NCI-H226 (cell line): Measurements from ENCODE around the gene TCAF2.
"Not testable (repeated sequence)": the region's sequence is repeated elsewhere in the genome, so short reads cannot be mapped to it uniquely, and the experiment has no call there.

Source experiments
- DNase-seq: peaks from one replicate; pipeline ENCODE4 v3.0.0-alpha.2; 2015

The TCAF2 gene

DNA sequence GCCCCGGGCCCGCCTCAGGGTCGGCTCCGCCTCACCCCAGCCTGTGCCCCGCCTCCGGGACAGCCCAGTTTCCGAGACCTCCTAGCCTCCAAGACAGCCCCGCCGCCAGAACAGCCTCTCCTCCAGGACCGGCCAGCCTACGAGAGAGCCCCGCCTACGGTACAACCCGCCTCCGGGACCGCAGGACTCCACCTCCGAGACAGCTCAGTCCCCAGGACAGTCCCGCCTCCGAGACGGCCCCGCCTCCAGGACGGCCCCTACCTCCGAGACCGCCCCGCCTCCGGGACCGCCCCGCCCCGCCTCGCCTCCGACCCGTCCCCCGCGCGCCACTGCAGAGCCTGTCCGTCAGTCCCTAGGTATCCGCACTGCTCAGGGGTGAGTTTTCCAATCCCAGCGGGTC lies at the start of gene TCAF2:
TCAF2 (plus strand) TSS at position 329 of the 400 bp plus-strand sequence.
- not testable (repeated sequence) for DNase-seq

DNA sequence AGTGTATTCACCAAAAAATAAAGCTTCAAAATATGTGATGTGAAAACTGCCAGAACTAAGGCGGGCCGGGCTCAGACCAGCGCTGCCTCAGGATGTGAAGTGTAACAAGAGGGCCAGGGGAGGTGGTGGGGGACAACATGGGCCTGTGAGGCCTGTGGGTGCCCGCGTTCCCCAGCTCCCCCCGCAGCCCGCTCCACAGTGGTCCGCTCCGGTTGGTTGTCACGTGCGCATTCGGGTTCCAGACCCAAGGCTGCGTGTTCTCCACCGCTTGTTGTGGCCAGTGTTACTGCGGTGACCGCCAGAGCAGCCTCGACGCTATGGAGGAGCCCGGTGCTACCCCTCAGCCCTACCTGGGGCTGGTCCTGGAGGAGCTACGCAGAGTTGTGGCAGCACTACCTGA lies 49.3 kb upstream of the TCAF2 start, which contains the start of gene CTAGE15:
CTAGE15 (plus strand) TSS at position 301 of the 400 bp plus-strand sequence; CDS start at position 318, 17 bp downstream.
- DNase-seq, result not testable (repeated sequence)

DNA sequence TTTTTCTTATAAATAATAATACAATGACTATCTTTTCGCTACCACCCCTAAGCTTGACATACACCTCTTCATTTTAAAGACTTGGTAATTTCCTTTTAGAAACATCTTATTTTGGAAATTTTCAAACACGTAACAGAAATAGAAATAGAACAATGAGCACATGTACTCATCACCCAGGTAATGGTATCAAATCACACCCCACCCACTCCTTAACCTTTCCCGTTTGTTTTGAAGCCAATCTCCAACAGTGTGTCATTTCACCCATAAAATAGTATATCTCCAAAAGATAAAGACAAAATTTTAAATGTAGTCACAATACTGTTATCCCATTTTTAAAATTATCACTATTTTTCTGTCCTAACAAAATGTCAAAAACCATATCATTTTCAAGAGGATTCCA lies 32.6 kb upstream of the TCAF2 start:
- DNase-seq, result not testable (repeated sequence)

DNA sequence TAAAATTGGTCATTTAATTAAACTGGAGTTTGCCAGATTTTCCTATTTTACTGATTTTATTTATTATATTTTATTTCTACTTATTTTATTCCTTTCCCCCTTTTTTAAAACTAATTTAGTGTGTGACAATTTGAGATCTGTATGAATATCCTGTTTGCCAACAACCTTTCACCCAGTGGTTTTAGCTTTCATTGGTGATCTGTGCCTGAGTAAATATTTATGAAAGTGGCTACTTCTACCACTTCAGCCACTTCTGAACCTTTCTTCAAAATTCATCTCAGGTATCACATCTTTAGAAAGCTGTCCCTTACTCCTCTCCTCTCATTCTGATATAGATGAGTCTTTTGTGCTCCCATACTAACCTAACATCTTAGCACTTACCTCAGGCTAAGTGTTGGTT lies 30.9 kb upstream of the TCAF2 start:
- DNase-seq, result not testable (repeated sequence)

DNA sequence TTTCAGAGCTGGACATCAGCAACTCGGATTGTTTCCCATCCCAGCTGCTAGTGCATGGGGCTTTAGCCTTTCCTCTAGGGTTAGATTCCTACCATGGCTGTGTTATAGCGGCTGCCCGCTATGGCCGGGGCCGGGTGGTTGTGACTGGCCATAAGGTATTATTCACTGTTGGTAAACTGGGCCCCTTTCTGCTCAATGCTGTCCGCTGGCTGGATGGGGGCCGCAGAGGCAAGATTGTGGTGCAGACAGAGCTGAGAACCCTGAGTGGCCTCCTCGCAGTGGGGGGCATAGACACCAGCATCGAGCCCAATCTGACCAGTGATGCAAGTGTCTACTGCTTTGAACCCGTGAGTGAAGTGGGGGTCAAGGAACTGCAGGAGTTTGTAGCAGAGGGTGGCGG lies 22.7 kb upstream of the TCAF2 start:
- DNase-seq, result not testable (repeated sequence)

DNA sequence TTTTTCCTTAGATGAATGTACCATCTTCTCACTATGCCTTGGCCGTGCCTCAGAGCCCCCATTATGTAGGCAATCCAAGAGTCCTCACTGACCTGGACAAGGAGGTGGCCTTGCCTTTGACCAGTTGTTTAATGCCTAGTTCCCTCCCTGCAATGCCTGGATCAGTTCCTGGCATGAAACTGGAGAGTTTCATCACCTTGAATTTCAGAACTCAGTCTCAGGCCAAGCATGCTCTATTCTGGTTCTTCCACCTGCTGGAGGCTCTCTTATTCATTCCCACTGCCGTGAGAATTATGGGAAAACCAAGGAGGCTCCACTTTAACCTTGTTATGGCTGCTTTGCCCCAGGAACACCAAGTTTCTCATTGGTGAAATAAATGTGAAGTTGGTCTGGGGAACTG lies 17.2 kb upstream of the TCAF2 start:
- DNase-seq, result not testable (repeated sequence)

DNA sequence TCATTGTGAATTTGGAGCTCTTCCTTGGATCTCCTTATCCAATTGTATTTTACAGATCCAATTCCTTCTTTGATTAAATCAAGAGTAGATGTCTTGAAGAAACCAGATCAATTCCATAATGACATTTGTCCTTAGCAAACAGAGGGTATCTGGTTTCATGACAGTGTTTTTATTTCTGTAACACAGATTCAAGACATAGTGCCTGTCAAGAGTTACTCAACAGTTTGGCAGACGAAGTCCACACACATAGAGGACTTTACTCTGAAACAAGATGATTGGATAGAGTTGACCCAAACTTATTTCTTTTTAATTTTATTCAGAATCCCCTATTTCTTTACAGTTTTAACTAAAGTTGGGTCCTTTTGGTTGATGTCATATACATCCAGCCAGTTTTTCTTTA lies 14.7 kb upstream of the TCAF2 start:
- DNase-seq, result not testable (repeated sequence)

DNA sequence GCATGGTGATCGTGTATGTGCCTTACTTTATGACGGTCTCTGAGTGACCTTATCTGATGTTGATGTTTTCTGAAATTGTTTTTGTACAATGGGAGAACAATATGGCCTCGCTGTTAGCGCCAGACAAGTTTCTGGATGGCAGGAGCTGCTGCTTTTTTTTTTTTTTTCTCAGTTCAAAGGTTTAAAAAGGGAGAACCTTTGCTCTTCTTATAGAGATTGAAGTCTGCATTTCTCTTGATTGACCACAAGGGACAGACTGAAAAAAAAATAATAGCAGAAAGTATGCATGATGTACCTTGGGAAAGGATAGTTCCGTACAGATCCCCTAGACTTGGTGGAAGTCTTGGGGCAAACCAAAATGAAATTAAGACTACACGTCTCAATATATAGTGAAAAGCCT lies 5.2 kb upstream of the TCAF2 start:
- peak; percentile 1 for DNase-seq

DNA sequence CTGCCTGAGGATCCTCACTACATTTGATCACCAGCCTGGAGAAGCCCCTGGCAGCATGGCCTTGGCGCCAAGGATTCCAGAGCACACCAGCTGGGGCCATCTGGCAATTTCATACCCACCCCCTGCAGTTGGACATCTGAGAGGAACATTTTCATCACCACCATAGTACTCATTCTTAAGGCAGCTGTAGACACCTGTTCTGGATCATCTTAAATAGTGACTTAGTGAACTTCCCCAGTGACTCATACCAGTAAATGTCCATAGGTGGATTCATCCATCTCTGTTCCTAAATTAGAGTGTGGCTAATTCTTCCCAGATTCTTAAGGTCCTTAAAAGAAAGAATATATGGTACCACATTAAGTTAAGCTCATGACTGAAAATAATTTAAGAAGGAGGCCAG lies 3.6 kb upstream of the TCAF2 start:
- not testable (repeated sequence) for DNase-seq

DNA sequence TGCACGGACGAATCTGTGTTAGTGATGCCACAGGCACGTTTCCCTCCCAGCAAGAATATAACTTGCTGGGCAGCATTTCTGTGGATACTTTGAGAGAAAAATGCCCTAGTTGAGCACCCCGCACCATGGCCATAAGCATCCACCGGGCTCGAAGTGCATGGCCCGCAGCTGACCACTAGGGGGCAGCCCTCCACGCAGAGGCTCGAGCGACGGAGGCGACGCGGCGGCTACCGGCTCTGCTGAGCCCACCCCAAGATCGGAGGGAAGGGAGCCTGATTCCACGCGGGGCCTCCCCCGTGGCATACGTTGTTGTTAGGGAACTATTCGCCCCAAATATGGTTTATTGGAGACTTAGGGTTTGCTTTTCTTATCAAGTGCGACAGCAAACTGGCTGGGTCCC lies 716 bp upstream of the TCAF2 start:
- DNase-seq, result not testable (repeated sequence)

DNA sequence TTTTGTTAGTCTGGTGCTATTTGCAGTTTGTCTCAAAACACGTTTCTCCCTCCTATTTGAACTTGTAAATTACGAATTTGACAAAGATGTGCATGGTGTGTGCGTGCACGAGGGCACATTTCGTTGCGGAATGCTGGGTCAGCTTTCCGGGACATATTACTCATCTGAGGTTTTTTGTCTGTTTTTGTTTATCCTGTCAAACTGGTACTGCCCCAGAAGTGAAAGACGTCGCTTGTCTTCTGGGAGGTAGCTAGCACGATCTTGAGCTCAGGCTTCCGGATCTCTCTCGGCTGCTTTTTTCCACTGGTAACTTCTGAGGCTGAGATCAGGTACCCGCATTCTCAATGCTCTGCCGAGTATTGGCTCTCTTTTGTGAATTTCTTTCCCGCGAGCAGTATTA lies 401 bp downstream of the TCAF2 start:
- DNase-seq, result not testable (repeated sequence)

DNA sequence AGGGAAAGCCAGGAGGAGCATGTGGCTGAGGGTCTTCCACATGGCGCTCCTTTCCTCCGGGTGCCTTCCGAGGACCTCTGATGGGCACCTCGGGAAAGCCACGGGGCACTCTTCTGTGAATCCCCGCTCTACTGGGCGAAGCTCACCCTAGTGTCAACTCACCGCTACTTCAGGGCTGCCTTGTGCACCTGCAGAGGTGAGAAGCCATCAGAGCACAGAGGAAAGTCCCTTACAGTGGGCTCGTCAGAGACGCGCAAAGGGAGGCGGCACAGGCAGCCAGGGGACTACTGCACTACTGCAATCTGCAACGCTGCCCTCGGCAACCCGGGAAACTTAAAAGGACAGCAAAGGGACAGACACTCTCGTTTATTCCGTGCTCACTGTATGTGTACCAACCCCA lies 1.4 kb downstream of the TCAF2 start:
- not testable (repeated sequence) for DNase-seq

DNA sequence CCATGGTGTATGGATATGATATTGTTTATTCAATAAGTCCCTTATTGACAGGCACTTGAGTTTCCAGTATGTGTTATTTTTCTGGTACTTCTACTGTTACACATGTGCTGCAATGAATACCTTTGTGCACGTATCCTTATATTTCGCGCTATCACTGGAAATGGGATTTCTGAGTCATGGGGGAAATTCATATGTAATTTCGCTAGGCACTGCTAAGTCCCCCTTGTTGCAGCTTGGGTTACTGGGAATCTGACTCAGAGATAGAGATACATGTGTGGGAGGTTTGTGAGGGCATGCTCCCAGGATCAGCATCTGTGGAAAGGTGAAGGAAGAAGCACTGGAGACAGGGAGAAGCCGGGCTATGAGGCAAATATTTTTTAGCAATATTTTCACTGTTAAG lies 9.9 kb downstream of the TCAF2 start:
- DNase-seq, result not testable (repeated sequence)

DNA sequence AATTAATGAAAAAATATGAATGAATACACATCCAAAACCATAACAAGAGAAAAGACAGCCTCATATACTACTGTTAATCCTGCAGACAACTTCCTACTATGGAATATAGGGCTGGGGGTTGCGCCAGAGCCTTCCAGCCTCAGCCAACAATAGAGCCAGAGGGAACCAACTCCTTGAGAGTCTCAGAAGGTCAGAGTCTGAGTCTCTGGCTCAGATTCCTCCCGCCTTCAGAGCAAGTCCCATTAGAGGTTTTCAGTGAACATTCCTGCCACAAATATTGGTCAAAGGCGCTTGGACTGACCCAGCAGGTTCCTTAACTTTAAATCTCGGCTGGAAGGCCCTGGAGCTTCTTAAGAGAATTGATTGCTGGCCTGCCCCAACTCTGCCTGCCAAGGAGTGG lies 11.7 kb downstream of the TCAF2 start:
- not testable (repeated sequence) for DNase-seq

DNA sequence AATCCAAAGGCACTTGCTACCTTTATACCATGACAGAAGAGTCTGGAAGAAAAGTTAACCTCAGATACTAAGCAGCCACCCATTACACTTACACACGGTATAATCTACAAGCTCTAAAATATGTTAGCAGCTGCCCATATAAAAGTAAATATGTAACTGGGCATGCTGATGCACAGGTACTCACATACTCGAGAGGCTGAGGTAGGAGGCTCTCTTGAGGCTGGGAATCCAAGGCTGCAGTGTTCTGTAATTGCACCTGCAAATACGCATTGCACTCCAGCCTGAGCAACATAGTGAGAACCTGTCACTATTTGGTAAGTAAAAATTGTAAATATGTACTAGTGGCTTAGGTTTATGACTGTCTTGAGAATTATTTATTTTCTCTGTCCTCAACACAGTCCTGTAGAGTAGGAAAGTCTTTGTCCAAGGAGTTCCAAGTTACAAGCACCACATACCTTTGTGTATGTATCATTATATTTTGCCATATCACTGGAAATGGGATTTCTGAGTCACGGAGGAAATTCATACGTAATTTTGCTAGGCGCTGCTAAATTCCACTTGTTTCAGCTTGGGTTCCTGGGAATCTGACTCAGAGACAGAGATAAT lies 12.3 kb downstream of the TCAF2 start:
- DNase-seq, result not testable (repeated sequence)

DNA sequence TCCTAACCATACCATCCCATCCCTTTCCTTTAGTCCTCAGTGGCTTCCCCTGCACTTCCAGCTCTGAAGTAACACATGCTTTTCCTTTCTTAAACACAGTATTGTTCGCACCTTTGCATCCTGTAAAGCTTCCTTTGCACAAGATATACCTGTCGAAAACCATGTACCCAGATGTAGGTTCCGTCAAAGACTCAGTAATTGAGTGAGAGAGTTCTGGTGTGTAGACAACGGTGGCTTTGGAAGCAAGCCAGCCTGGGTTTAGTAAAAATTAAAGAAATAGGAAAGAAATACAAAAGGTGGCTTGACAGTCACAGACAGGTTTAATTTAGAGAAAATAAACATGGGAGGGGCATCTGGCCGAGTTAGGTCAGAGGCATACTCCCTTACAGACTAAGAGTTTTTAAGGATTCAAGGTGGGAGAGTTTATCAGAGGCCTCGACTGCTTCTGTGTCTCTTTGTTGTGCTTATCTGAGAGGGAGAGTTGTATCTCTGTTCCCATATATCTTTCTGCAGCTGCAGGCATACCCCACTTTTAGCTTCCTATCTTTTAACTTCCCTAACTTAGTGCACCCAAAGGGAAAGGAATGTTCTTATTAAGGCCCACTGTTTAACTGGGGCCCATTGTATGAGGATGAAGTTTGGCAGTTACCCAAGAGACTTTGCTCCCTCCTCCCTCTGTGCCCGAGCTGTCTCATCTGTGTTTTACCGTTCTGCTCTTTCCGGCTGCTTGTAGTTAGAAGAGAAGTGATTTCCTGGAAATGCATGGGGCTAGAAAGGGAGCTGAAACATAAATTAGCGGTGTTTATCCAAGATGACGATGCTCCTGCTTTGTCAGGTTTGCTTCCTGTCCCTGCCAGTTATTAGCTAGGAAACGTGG lies 14.8 kb downstream of the TCAF2 start:
- not testable (repeated sequence) for DNase-seq

DNA sequence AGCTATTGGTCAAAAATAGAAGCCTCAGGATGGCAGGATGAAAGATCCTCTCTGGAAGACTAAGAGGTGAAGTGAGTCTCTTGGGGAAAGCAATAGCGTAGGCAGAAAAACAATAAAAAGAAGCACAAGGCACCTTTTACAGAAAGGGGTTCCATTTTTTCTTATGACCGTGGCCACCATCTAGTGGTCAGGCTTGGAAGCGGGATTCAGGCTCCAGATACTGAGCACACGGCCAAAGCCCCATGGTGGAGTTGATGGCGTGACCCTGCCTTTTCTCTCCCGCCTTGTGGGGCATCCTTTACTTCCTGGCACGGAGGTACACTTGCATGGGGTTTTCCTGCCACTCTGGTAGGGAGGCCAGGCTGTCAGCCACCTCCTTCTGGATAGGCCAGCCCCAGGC lies 18.6 kb downstream of the TCAF2 start:
- not testable (repeated sequence) for DNase-seq

DNA sequence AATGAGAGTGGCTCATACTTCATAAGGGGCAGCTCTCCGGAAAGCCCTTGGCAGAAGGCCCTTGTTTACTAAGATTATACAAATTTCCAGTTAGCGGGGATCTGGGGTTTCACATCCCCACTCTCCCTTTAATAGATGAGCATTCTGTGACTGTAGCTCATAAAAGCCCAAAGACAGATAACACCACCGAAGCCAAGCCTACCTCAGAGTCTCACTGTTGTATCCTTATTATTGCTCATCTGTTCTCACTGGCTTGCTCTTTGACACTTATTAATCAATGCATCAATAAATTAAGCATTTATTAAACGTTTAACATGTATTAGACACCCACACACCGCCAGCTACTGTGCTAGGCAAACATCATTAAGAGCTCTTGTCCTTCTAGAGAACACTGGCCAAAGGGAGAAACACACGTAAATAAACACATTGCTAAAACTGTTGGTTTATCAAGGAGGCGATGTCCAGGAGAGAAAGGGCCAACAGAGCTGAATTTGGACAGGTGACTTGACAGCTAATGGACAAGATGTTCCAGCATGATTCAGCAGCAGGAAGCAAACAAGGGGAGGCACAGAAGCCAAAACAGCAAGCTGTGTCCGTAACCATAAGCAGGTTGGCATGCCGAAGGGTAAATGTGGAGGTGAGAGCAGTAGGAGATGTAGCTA lies 19.9 kb downstream of the TCAF2 start:
- DNase-seq, result not testable (repeated sequence)

DNA sequence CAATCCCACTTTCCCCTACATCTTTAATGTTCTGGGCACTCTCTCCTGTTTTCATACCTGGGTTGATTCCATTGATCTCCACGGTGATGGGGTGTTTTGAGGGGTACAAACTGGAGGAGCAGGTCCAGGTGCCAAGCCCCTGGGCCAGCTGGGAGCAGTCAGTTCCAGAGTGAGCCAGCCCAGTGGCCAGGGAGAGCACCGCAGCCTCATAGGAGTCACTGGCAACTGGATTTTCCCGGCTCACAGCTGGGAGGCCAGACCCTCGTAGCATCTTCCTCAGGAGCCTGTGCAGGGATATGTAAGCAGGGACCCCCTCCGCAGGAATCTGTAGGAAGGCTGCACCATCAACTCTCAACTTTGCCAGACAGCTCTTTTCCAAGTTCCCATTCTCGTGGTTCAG lies 25.8 kb downstream of the TCAF2 start:
- DNase-seq, result not testable (repeated sequence)

DNA sequence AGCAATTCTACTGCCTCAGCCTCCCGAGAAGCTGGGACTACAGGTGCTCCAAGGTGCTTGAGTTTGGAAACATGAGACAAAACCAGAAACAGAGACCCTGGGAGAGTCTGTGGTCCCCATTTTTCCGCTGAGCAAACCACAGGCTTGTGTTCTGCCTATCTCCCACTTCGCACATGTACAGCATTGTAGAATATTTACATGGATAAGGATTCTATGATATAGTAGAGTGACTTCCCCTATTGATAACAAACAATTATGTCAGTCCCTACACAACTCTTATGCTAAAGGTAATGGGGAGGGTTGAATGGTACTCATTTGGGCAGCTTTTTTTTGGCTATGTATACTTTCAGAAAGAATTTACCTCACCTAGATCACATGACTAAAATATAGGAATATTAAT lies 29.1 kb downstream of the TCAF2 start:
- not testable (repeated sequence) for DNase-seq

DNA sequence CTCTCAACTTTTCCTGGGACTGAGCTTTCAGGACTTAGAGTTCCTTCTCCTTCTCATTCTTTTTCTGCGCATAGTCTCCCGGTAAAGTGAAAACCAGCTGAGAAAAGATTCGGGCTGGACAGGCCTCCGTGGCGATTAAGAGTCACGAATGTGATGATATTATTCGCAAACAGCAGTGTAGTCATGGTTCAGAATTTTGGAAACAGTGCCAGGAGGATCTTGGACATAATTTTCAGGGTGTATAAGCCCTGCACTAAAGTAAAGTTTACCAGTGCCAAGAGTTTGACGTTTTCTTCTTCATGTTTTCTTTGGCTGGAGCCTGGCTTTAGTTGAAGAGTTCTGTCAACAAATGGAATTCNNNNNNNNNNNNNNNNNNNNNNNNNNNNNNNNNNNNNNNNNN lies 29.7 kb downstream of the TCAF2 start:
- DNase-seq, result not testable (repeated sequence)
